GM23338 (cell line): ENCODE results near the gene AK4. TPM values are rescaled to one million over a fixed set of nuclear protein-coding genes. Genes with fewer than 3 reads are reported as not detected.

Source experiments
- ATAC-seq: fragments of 200-7000 bp; cut with Tn5 transposase; 3 replicates; pipeline ENCODE4 v1.9.1; 2020
- DNase-seq: peaks from one replicate; pipeline ENCODE4 v3.0.0-alpha.2; 2015; ENCODE audit warnings: low spot score
- H2AFZ ChIP-seq: fragments of 200-600 bp; sonication (generic); 2 replicates; pipeline ENCODE4 v1.8.0; 2016; ENCODE audit warnings: antibody characterized with exemption, mild to moderate bottlenecking, moderate library complexity
- H3F3A ChIP-seq: fragments of 200-600 bp; sonication (generic); replicated peaks from 2 replicates; pipeline ENCODE4 v1.8.0; 2017; ENCODE audit warnings: antibody characterized with exemption, mixed run types, low read depth
- H3K27ac ChIP-seq: fragments of 200-600 bp; sonication (generic); 2 replicates; pipeline ENCODE4 v1.6.1; 2016; ENCODE audit warnings: low read depth
- H3K27me3 ChIP-seq: fragments of 200-600 bp; sonication (generic); 2 replicates; pipeline ENCODE4 v1.8.0; 2016; ENCODE audit warnings: mild to moderate bottlenecking, mixed run types, moderate library complexity; ENCODE audit not compliant: insufficient read depth
- H3K36me3 ChIP-seq: fragments of 200-600 bp; sonication (generic); 2 replicates; pipeline ENCODE4 v1.8.0; 2016; ENCODE audit warnings: mild to moderate bottlenecking; ENCODE audit not compliant: insufficient read depth
- H3K4me1 ChIP-seq: fragments of 200-600 bp; sonication (generic); 2 replicates; pipeline ENCODE4 v1.8.0; 2016; ENCODE audit warnings: mild to moderate bottlenecking, moderate library complexity; ENCODE audit not compliant: insufficient read depth
- H3K4me2 ChIP-seq: fragments of 200-600 bp; sonication (generic); 2 replicates; pipeline ENCODE4 v1.7.1; 2017; ENCODE audit warnings: mixed run types
- H3K4me3 ChIP-seq: fragments of 200-600 bp; sonication (generic); 2 replicates; pipeline ENCODE4 v1.6.1; 2016; ENCODE audit warnings: mixed run types
- H3K79me2 ChIP-seq: fragments of 200-600 bp; sonication (generic); replicated peaks from 2 replicates; pipeline ENCODE4 v1.8.0; 2017; ENCODE audit warnings: mild to moderate bottlenecking; ENCODE audit not compliant: insufficient read depth
- H3K9me2 ChIP-seq: fragments of 200-600 bp; sonication (generic); 2 replicates; pipeline ENCODE4 v1.8.0; 2017; ENCODE audit not compliant: insufficient read depth
- H4K20me1 ChIP-seq: fragments of 200-600 bp; sonication (generic); replicated peaks from 2 replicates; pipeline ENCODE4 v1.8.0; 2017; ENCODE audit warnings: mild to moderate bottlenecking; ENCODE audit not compliant: insufficient read depth
- H3K27ac Mint-ChIP-seq: 2 replicates; pipeline ENCODE4 v1.8.0; 2020; ENCODE audit warnings: inconsistent platforms, mild to moderate bottlenecking, moderate library complexity, mixed read lengths
- H3K27me3 Mint-ChIP-seq: 3 replicates; pipeline ENCODE4 v1.8.0; 2022; ENCODE audit warnings: low read depth, mild to moderate bottlenecking, moderate library complexity, mixed read lengths, inconsistent platforms; ENCODE audit not compliant: insufficient read depth, poor library complexity
- H3K36me3 Mint-ChIP-seq: 3 replicates; pipeline ENCODE4 v1.8.0; 2021; ENCODE audit warnings: low read depth, mild to moderate bottlenecking, inconsistent platforms, moderate library complexity, mixed read lengths
- H3K4me1 Mint-ChIP-seq: 3 replicates; pipeline ENCODE4 v1.8.0; 2020; ENCODE audit warnings: mild to moderate bottlenecking, inconsistent platforms, mixed read lengths
- H3K4me3 Mint-ChIP-seq: 3 replicates; pipeline ENCODE4 v1.8.0; 2021; ENCODE audit warnings: moderate library complexity, mild to moderate bottlenecking, inconsistent platforms, mixed read lengths
- H3K9me3 Mint-ChIP-seq: 3 replicates; pipeline ENCODE4 v1.8.0; 2020; ENCODE audit warnings: moderate library complexity, mild to moderate bottlenecking, inconsistent platforms, mixed read lengths
- EZH2 ChIP-seq: fragments of 200-600 bp; sonication (generic); IDR thresholded peaks from one replicate; pipeline ENCODE4 v1.8.0; 2017; ENCODE audit warnings: antibody characterized with exemption, mild to moderate bottlenecking, low read depth; ENCODE audit not compliant: unreplicated experiment
- EZH2phosphoT487 ChIP-seq: fragments of 200-600 bp; sonication (generic); IDR thresholded peaks from one replicate; pipeline ENCODE4 v1.8.1; 2018; ENCODE audit warnings: antibody characterized with exemption; ENCODE audit not compliant: unreplicated experiment
- JUNB ChIP-seq: IDR thresholded peaks from one replicate; pipeline ENCODE4 v1.6.1; 2016; ENCODE audit warnings: antibody characterized with exemption; ENCODE audit not compliant: unreplicated experiment
- NANOG ChIP-seq: IDR thresholded peaks from 2 replicates; pipeline ENCODE4 v1.6.1; 2016; ENCODE audit warnings: antibody characterized with exemption, borderline replicate concordance
- POLR2AphosphoS5 ChIP-seq: IDR thresholded peaks from 2 replicates; pipeline ENCODE4 v1.6.1; 2016; ENCODE audit warnings: antibody characterized with exemption, low read depth
- STAT1 ChIP-seq: IDR thresholded peaks from one replicate; pipeline ENCODE4 v1.6.1; 2016; ENCODE audit warnings: antibody characterized with exemption; ENCODE audit not compliant: unreplicated experiment
- polyA plus RNA-seq: library from polyadenylated mRNA; unstranded; fragments of >200 nt; fragmentation: Nextera tagmentation; extraction: Ambion mirVana; gene quantifications from 2 replicates; pipeline ENCODE4 v1.2.1, GENCODE V29; 2016
- total RNA-seq: library from RNA; depleted of rRNA; stranded (reverse); fragments of >200 nt; shearing (Covaris generic); gene quantifications from 2 replicates; pipeline ENCODE4 v1.2.3, GENCODE V29; 2014
- TF ChIP-seq, protein P1 (sequence below): fragments of 250-450 bp; sonication (Bioruptor Pico); IDR thresholded peaks from 2 replicates; pipeline ENCODE4 v1.5.0; 2020; ENCODE audit warnings: mild to moderate bottlenecking, moderate library complexity

AK4 gene
- total and polyA plus RNA-seq, 2 experiments from 2014 or later: 123 to 127 TPM

GRCh38 chr1:65170511-65171142, 22.6 kb downstream of the AK4 start (continued):
- TF ChIP-seq, protein P1, sequence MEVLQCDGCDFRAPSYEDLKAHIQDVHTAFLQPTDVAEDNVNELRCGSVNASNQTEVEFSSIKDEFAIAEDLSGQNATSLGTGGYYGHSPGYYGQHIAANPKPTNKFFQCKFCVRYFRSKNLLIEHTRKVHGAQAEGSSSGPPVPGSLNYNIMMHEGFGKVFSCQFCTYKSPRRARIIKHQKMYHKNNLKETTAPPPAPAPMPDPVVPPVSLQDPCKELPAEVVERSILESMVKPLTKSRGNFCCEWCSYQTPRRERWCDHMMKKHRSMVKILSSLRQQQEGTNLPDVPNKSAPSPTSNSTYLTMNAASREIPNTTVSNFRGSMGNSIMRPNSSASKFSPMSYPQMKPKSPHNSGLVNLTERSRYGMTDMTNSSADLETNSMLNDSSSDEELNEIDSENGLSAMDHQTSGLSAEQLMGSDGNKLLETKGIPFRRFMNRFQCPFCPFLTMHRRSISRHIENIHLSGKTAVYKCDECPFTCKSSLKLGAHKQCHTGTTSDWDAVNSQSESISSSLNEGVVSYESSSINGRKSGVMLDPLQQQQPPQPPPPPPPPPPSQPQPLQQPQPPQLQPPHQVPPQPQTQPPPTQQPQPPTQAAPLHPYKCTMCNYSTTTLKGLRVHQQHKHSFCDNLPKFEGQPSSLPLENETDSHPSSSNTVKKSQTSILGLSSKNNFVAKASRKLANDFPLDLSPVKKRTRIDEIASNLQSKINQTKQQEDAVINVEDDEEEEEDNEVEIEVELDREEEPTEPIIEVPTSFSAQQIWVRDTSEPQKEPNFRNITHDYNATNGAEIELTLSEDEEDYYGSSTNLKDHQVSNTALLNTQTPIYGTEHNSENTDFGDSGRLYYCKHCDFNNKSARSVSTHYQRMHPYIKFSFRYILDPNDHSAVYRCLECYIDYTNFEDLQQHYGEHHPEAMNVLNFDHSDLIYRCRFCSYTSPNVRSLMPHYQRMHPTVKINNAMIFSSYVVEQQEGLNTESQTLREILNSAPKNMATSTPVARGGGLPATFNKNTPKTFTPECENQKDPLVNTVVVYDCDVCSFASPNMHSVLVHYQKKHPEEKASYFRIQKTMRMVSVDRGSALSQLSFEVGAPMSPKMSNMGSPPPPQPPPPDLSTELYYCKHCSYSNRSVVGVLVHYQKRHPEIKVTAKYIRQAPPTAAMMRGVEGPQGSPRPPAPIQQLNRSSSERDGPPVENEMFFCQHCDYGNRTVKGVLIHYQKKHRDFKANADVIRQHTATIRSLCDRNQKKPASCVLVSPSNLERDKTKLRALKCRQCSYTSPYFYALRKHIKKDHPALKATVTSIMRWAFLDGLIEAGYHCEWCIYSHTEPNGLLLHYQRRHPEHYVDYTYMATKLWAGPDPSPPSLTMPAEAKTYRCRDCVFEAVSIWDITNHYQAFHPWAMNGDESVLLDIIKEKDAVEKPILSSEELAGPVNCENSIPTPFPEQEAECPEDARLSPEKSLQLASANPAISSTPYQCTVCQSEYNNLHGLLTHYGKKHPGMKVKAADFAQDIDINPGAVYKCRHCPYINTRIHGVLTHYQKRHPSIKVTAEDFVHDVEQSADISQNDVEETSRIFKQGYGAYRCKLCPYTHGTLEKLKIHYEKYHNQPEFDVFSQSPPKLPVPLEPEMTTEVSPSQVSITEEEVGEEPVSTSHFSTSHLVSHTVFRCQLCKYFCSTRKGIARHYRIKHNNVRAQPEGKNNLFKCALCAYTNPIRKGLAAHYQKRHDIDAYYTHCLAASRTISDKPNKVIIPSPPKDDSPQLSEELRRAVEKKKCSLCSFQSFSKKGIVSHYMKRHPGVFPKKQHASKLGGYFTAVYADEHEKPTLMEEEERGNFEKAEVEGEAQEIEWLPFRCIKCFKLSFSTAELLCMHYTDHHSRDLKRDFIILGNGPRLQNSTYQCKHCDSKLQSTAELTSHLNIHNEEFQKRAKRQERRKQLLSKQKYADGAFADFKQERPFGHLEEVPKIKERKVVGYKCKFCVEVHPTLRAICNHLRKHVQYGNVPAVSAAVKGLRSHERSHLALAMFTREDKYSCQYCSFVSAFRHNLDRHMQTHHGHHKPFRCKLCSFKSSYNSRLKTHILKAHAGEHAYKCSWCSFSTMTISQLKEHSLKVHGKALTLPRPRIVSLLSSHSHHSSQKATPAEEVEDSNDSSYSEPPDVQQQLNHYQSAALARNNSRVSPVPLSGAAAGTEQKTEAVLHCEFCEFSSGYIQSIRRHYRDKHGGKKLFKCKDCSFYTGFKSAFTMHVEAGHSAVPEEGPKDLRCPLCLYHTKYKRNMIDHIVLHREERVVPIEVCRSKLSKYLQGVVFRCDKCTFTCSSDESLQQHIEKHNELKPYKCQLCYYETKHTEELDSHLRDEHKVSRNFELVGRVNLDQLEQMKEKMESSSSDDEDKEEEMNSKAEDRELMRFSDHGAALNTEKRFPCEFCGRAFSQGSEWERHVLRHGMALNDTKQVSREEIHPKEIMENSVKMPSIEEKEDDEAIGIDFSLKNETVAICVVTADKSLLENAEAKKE (CRISPR knock-in tag): no peak
- TF ChIP-seq EZH2phosphoT487: no peak
- no peak for TF ChIP-seq POLR2AphosphoS5
- no peak for TF ChIP-seq EZH2
- no peak for TF ChIP-seq STAT1

DNA sequence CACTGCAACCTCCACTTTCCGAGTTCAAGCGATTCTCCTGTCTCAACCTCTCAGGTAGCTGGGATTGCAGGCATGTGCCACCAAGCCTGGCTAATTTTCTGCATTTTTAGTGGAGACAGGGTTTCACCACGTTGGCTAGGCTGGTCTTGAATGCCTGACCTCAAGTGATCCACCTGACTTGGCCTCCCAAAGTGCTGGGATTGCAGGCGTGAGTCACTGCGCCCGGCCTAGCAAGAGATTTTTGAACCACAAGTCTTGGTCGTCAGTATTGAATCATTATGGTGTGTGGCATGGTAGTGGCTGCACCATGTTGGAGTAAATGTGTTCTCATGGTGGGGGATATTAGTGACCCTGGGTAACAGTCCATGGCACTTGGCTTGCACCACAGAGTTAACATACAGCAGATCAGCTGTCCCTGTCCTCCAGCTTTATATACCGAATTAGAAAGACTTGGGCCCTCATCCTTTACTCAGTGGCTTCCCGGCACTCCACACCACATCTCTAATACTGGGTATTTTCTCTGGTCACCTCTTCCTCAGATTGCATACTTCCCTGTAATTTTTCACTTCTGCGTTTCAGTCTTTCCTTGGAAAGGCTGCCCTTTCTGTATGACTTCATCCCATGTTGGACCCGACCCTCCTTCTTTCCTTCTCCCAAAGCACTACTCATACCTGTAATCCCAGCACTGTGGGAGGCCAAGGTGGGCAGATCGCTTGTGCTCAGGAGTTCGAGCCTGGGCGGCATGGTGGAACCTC, 25.1 kb downstream of the AK4 start:
- Histone ChIP-seq H3K4me1 (peaks cover 68% of the 10 kb centered on the region), H3K36me3 (no peaks in the 10 kb centered on the region), H3K9me2 (no peaks in the 10 kb centered on the region), H4K20me1 (no peaks in the 10 kb centered on the region; the same call in 1 of the 2 replicates), H2AFZ (no peak overlapping the region), H3K4me3 (no peak overlapping the region), H3K27ac (no peak overlapping the region), H3K4me2 (0 out of 2 replicates have a peak overlapping the region, but pooled peaks have one; percentile 8), H3K79me2 (peaks cover 99% of the 10 kb centered on the region), H3F3A (no peaks in the 10 kb centered on the region), H3K27me3 (no peaks in the 10 kb centered on the region)
- no peak overlapping the region for H3K4me3 Mint-ChIP-seq
- peaks cover 2% of the 10 kb centered on the region for H3K27me3 Mint-ChIP-seq
- no peak for ATAC-seq
- peaks cover 76% of the 10 kb centered on the region for H3K4me1 Mint-ChIP-seq
- H3K27ac Mint-ChIP-seq: 0 out of 2 replicates have a peak overlapping the region, but pooled peaks have one; percentile 8
- DNase-seq: no peak
- H3K36me3 Mint-ChIP-seq: no peaks in the 10 kb centered on the region
- H3K9me3 Mint-ChIP-seq: no peaks in the 10 kb centered on the region
- TF ChIP-seq JUNB (no peak), NANOG (no peak), EZH2phosphoT487 (no peak), STAT1 (no peak), EZH2 (no peak)
- TF ChIP-seq, protein P1 (CRISPR knock-in tag): no peak
